Body of pancreas (tissue), 4 donors: Measurements from ENCODE around the gene MMP20. TPM values are rescaled to one million over a fixed set of nuclear protein-coding genes. Genes with fewer than 3 reads are reported as not detected.

ENCODE experiments used
- ATAC-seq: fragments of 150-250 bp; one replicate; pipeline ENCODE4 v1.9.1; 2016
- DNase-seq, 4 donors: peaks; one replicate each; pipeline ENCODE4 v3.0.0-alpha.2; 2019
- H3K27ac ChIP-seq, 4 donors: fragments of 200-600 bp; sonication (generic); 1 replicate in 3 of 4; 2 replicates in 1 of 4; pipeline versions ENCODE4 v1.5.1 to v1.6.1; 2016 to 2019; ENCODE audit warnings: mild to moderate bottlenecking in 1 of 4, mixed read lengths in 1 of 4, moderate library complexity in 1 of 4
- H3K27me3 ChIP-seq, 2 donors: fragments of 200-600 bp; sonication (generic); one replicate each; pipeline ENCODE4 v1.6.0; 2016; ENCODE audit warnings: mild to moderate bottlenecking in 1 of 2
- H3K36me3 ChIP-seq, 2 donors: fragments of 200-600 bp; sonication (generic); replicated peaks in 1 of 2; 2 replicates each; pipeline ENCODE4 v1.5.1; 2016; ENCODE audit warnings: low read depth in 2 of 2; ENCODE audit not compliant: insufficient read depth in 1 of 2
- H3K4me1 ChIP-seq: fragments of 200-600 bp; sonication (generic); one replicate; pipeline ENCODE4 v1.6.0; 2016
- H3K4me3 ChIP-seq, 2 donors: fragments of 200-600 bp; sonication (generic); 1 replicate in 1 of 2; 2 replicates in 1 of 2; pipeline ENCODE4 v1.5.1; 2016 to 2019
- H3K9me3 ChIP-seq, 3 donors: fragments of 200-600 bp; sonication (generic); 1 replicate in 2 of 3; 2 replicates in 1 of 3; pipeline ENCODE4 v1.5.1; 2016
- CTCF ChIP-seq, 7 experiments: fragments of 450-650 bp in 4 of 7; fragments of 200-600 bp in 3 of 7; sonication (generic) in 3 of 7; IDR thresholded peaks; one replicate each; pipeline ENCODE4 v1.5.1; 2016 to 2019; ENCODE audit warnings: antibody characterized with exemption in 7 of 7
- POLR2A ChIP-seq, 3 donors: fragments of 450-650 bp; IDR thresholded peaks; one replicate each; pipeline ENCODE4 v1.6.1; 2016; ENCODE audit warnings: antibody characterized with exemption in 3 of 3, mild to moderate bottlenecking in 2 of 3
- WGBS, 2 donors: methylation state at CpG; one replicate each; pipeline ENCODE4 v1.1.5; 2017; 5-methylcytosine and 5-hydroxymethylcytosine counted together
- intact Hi-C: fragments of 100-400 bp; cut with DNase I; formaldehyde crosslinking; loops from one replicate; pipeline ENCODE4 v1.15.1; 2023
- total RNA-seq, 2 donors: library from RNA; depleted of rRNA; stranded (reverse); fragments of >200 nt; gene quantifications; one replicate each; pipeline ENCODE4 v1.1.0, GENCODE V29; 2016

The MMP20 gene
- total RNA-seq, 2 donors from 2014 or later = not detected

DNA sequence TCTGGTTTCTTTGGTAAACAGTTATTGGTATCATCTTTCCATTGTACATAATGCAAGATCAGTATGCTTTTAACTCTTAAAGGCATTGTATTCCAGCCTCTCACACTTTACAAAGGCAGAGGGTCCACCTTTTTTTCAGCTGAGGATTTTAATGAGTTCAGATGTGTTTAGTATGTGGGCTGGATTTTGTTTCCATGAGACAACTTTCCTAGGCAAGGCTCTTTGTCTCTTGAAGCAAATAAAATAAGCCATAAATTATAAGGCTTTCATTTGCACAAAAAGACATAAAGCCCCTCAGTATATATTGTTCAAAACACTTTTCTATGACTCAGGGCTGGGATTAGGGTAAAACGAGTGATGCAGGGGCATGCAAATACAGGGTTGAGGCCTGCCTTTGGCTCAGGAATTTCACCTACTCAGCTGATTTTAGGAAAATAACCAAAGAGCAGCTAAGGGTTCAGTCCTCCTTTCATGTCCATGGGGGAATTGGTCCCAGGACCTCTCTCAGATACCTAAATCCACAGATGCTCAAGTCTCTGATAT lies 7.6 kb downstream of the MMP20 start:
- ATAC-seq = no peak
- no peaks in the 10 kb centered on the region for H3K9me3 ChIP-seq
- 83 to 90% methylated on average over 1 of the region's 1 CpG for WGBS, 2 donors
- TF ChIP-seq CTCF (IDR thresholded peaks at IDR 0.05) (no peak), POLR2A (IDR thresholded peaks at IDR 0.05) (no peak)
- H3K36me3 ChIP-seq = no peaks in the 10 kb centered on the region
- H3K27ac ChIP-seq = no peak overlapping the region
- no peak overlapping the region for H3K4me3 ChIP-seq
- intact Hi-C loops = no loop called here
- no peaks in the 10 kb centered on the region for H3K4me1 ChIP-seq
- no peaks in the 10 kb centered on the region for H3K27me3 ChIP-seq
- no peak for DNase-seq

DNA sequence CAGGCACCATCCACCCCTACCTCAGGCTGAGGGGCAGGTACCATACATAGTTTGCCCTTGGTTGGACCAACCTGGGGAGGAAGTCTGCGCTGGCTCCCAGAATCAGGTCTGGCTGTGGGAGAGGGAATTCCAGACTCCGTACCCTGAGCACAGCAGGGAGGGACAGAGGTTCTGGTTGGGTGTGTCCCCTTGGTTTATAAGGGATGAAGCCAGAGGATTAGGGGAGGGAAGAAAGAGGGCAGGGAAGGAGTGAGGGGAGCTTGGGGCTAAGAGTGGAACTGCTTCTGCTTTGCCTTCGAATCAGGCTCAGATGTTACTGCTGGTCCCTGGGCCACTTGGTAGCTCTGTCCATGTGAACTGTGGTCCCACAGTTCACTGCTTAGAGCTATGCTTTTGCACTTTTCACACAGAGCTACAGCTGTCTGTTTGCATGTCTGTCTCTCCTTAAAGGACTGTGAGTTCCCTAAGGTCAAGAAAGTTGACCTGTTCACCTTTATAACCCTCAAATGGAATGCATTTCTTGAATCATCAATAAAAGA lies 9.2 kb downstream of the MMP20 start:
- intact Hi-C loops = no loop called here
- no peak for ATAC-seq

DNA sequence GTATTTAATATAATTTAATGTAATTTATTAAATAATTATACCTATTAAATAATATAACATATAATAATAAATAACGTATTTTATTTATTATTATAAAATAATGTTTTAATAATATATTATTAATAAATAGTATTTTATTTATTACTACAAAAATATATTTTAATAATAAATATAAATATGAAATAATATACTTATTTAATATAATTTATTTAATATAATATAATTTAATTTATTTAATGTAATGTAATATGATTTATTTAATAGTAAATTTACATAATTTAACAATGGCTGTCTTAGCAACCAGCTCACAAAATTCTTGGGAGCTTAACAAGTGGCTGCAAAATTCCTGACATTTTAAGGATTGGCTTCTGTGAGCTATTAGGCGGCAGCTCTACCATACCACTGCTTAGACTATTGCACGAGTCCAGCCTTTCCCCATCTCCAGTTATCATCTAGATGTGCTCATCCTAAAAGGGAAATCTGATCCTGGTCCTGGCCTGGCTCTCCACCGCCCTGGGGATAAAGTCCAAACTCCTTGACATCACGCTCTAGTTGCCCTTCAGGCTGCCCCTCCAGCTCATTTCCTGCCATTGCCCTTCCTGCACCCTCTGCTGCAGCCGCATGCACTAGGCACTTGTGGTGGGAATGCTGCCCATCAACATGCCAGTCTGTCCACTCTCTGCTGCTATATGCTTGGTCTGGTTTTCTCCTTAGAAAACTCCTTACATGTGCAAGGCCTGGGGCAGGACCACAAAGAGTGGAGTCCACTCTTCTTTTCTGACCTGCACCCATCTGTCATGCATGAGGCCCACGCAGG lies 9.8 kb downstream of the MMP20 start:
- H3K9me3 ChIP-seq = no peaks in the 10 kb centered on the region
- H3K27ac ChIP-seq = no peak overlapping the region
- TF ChIP-seq CTCF (IDR thresholded peaks at IDR 0.05) = no peak
- H3K4me3 ChIP-seq = no peak overlapping the region
- WGBS, 2 donors = 68 to 83% methylated on average over 6 to 7 of the region's 7 CpGs
- no peaks in the 10 kb centered on the region for H3K27me3 ChIP-seq
- ATAC-seq = no peak
- no peaks in the 10 kb centered on the region for H3K4me1 ChIP-seq
- intact Hi-C loops = no loop called here
- no peaks in the 10 kb centered on the region for H3K36me3 ChIP-seq
- DNase-seq = no peak

More for the DNA sequence above, 9.2 kb downstream of the MMP20 start:
- Histone ChIP-seq H3K27ac (no peak overlapping the region), H3K27me3 (no peaks in the 10 kb centered on the region), H3K4me1 (no peaks in the 10 kb centered on the region), H3K4me3 (no peak overlapping the region), H3K9me3 (no peaks in the 10 kb centered on the region), H3K36me3 (no peaks in the 10 kb centered on the region)
- no peak for DNase-seq
- 70 to 88% methylated on average over 3 of the region's 3 CpGs for WGBS, 2 donors
- TF ChIP-seq CTCF (IDR thresholded peaks at IDR 0.05) = no peak
- no peak for TF ChIP-seq POLR2A (IDR thresholded peaks at IDR 0.05)

GRCh38 chr11:102614485-102614884 lies 10.6 kb downstream of the MMP20 start:
- Histone ChIP-seq H3K4me1 (no peaks in the 10 kb centered on the region), H3K36me3 (no peaks in the 10 kb centered on the region), H3K9me3 (no peaks in the 10 kb centered on the region), H3K27me3 (no peaks in the 10 kb centered on the region), H3K4me3 (no peak overlapping the region), H3K27ac (no peak overlapping the region)
- TF ChIP-seq POLR2A (IDR thresholded peaks at IDR 0.05) (no peak), CTCF (IDR thresholded peaks at IDR 0.05) (no peak)
- 83 to 90% methylated on average over 2 of the region's 2 CpGs for WGBS, 2 donors
- no peak for ATAC-seq
- DNase-seq = no peak
- intact Hi-C loops = no loop called here
